Measurements from ENCODE around the gene MYO16.

Gene MYO16

GRCh38 chr13:109000207-109000606 is 370.8 kb downstream of the MYO16 start:
- Histone ChIP-seq H3K36me3 (no peaks in the 10 kb centered on the region), H3K27me3 (no peaks in the 10 kb centered on the region), H3K27ac (no peak overlapping the region), H3K4me3 (no peak overlapping the region), H3K9me3 (replicated peaks in 1 of 11) (no peaks in the 10 kb centered on the region), H4K20me1 (no peaks in the 10 kb centered on the region), H3K9ac (no peak overlapping the region), H3K4me1 (peaks cover 0 to 6% (median 0%) of the 10 kb centered on the region in 10 experiments; a peak in 1 of 20 replicates), H3K4me2 (no peak overlapping the region)
- TF ChIP-seq Cebpa-rat (IDR thresholded peaks at IDR 0.05) = no peak

- Histone ChIP-seq H3K36me3 (no peaks in the 10 kb centered on the region), H4K20me1 (no peaks in the 10 kb centered on the region), H3K9ac (no peak overlapping the region), H3K4me1 (peaks cover 0 to 6% (median 0%) of the 10 kb centered on the region in 10 experiments; a peak in 1 of 20 replicates), H3K9me3 (replicated peaks in 1 of 11) (no peaks in the 10 kb centered on the region), H3K4me2 (no peak overlapping the region), H3K4me3 (no peak overlapping the region), H3K27ac (no peak overlapping the region), H3K27me3 (no peaks in the 10 kb centered on the region)
- no peak for TF ChIP-seq Cebpa-rat (IDR thresholded peaks at IDR 0.05)
Measured at GRCh38 chr13:109002934-109003333, 373.5 kb downstream of the MYO16 start.

DNA sequence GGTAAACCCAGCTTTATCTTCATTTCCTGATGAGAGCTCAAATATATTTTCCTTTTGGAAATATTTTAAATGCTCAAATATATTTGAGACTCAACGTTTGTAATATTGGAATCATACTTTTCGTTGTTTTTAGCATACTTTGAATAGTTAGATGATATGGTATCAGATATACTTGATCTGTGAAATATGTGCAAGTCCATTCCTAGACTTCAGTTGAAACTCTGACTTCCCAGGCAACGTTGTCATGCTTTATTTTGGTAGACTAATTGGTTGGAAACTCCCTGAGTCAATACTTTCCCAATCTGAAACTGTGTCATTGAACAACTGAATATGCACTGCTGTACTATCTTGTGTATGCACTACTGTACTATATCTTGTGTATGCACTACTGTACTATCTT is 378.5 kb downstream of the MYO16 start:
- TF ChIP-seq Cebpa-rat (IDR thresholded peaks at IDR 0.05) = no peak
- no peaks in the 10 kb centered on the region for H4K20me1 ChIP-seq
- no peaks in the 10 kb centered on the region for H3K9me3 ChIP-seq (replicated peaks in 1 of 11)
- no peak overlapping the region for H3K27ac ChIP-seq
- H3K4me2 ChIP-seq = no peak overlapping the region
- no peaks in the 10 kb centered on the region for H3K27me3 ChIP-seq
- no peak overlapping the region for H3K4me3 ChIP-seq
- H3K36me3 ChIP-seq = no peaks in the 10 kb centered on the region
- no peak overlapping the region for H3K9ac ChIP-seq
- H3K4me1 ChIP-seq = no peaks in the 10 kb centered on the region

- H3K9ac ChIP-seq = no peak overlapping the region
- no peaks in the 10 kb centered on the region for H3K9me3 ChIP-seq (replicated peaks in 1 of 11)
- H3K27ac ChIP-seq = no peak overlapping the region
- no peak for TF ChIP-seq Cebpa-rat (IDR thresholded peaks at IDR 0.05)
- H3K4me1 ChIP-seq = no peaks in the 10 kb centered on the region
- H3K36me3 ChIP-seq = no peaks in the 10 kb centered on the region
- H3K4me3 ChIP-seq = no peak overlapping the region
- no peak overlapping the region for H3K4me2 ChIP-seq
- H4K20me1 ChIP-seq = no peaks in the 10 kb centered on the region
- no peaks in the 10 kb centered on the region for H3K27me3 ChIP-seq
Measured at GRCh38 chr13:109009756-109010155, 380.3 kb downstream of the MYO16 start.

GRCh38 chr13:109010912-109011311 is 381.5 kb downstream of the MYO16 start:
- Histone ChIP-seq H4K20me1 (no peaks in the 10 kb centered on the region), H3K4me1 (no peaks in the 10 kb centered on the region), H3K9me3 (replicated peaks in 1 of 11) (no peaks in the 10 kb centered on the region), H3K27me3 (no peaks in the 10 kb centered on the region), H3K9ac (no peak overlapping the region), H3K36me3 (no peaks in the 10 kb centered on the region), H3K4me3 (no peak overlapping the region), H3K4me2 (no peak overlapping the region), H3K27ac (no peak overlapping the region)
- no peak for TF ChIP-seq Cebpa-rat (IDR thresholded peaks at IDR 0.05)

- H4K20me1 ChIP-seq = no peaks in the 10 kb centered on the region
- no peak overlapping the region for H3K27ac ChIP-seq
- H3K9me3 ChIP-seq (replicated peaks in 1 of 11) = peaks cover 0 to 7% (median 0%) of the 10 kb centered on the region in 11 experiments; a peak in 2 of 22 replicates
- no peaks in the 10 kb centered on the region for H3K4me1 ChIP-seq
- no peak overlapping the region for H3K4me3 ChIP-seq
- H3K4me2 ChIP-seq = no peak overlapping the region
- no peak for TF ChIP-seq Cebpa-rat (IDR thresholded peaks at IDR 0.05)
- no peaks in the 10 kb centered on the region for H3K27me3 ChIP-seq
- H3K9ac ChIP-seq = no peak overlapping the region
- H3K36me3 ChIP-seq = no peaks in the 10 kb centered on the region
Measured at GRCh38 chr13:109012115-109012514, 382.7 kb downstream of the MYO16 start.

- no peak for TF ChIP-seq Cebpa-rat (IDR thresholded peaks at IDR 0.05)
Measured at GRCh38 chr13:109021558-109021957, 392.1 kb downstream of the MYO16 start.

DNA sequence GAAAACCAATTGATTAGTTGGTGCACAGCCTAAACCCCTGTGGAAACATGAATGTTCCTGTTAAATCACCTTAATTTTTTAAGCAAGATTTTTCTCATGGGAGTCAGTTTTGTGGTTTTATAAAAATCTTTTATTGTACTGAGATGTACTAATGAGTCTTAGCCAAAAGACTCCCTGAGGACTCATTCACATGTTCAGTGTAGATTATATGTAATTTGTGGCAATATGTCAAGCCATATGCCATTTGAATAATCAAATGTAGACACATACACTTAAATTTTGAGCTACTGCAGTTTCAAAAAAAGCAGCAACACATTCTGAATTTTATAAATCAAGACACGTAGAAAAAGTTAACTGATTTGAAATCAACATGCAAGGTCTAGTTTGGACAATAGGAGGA is 395.2 kb downstream of the MYO16 start:
- TF ChIP-seq Cebpa-rat (IDR thresholded peaks at IDR 0.05) = no peak

More at GRCh38 chr13:109021558-109021957, 392.1 kb downstream of the MYO16 start:
- H3K4me3 ChIP-seq = no peak overlapping the region
- no peaks in the 10 kb centered on the region for H3K4me1 ChIP-seq
- peaks cover 7 to 16% (median 9%) of the 10 kb centered on the region in 11 experiments; a peak in 12 of 22 replicates for H3K9me3 ChIP-seq (replicated peaks in 1 of 11)
- H4K20me1 ChIP-seq = no peaks in the 10 kb centered on the region
- no peak overlapping the region for H3K4me2 ChIP-seq
- no peaks in the 10 kb centered on the region for H3K27me3 ChIP-seq
- H3K9ac ChIP-seq = no peak overlapping the region
- H3K36me3 ChIP-seq = no peaks in the 10 kb centered on the region
- no peak overlapping the region for H3K27ac ChIP-seq

GRCh38 chr13:109026266-109026665 is 396.9 kb downstream of the MYO16 start:
- Histone ChIP-seq H4K20me1 (no peaks in the 10 kb centered on the region), H3K9ac (no peak overlapping the region), H3K4me3 (no peak overlapping the region), H3K4me1 (no peaks in the 10 kb centered on the region), H3K27ac (no peak overlapping the region), H3K4me2 (no peak overlapping the region), H3K27me3 (no peaks in the 10 kb centered on the region), H3K36me3 (no peaks in the 10 kb centered on the region), H3K9me3 (replicated peaks in 1 of 11) (no peaks in the 10 kb centered on the region)
- no peak for TF ChIP-seq Cebpa-rat (IDR thresholded peaks at IDR 0.05)

More for the DNA sequence above, 395.2 kb downstream of the MYO16 start:
- H3K4me3 ChIP-seq = no peak overlapping the region
- H3K9ac ChIP-seq = no peak overlapping the region
- no peak overlapping the region for H3K4me2 ChIP-seq
- H3K27me3 ChIP-seq = no peaks in the 10 kb centered on the region
- no peaks in the 10 kb centered on the region for H3K4me1 ChIP-seq
- no peaks in the 10 kb centered on the region for H3K36me3 ChIP-seq
- no peak overlapping the region for H3K27ac ChIP-seq
- no peaks in the 10 kb centered on the region for H4K20me1 ChIP-seq
- H3K9me3 ChIP-seq (replicated peaks in 1 of 11) = no peaks in the 10 kb centered on the region

DNA sequence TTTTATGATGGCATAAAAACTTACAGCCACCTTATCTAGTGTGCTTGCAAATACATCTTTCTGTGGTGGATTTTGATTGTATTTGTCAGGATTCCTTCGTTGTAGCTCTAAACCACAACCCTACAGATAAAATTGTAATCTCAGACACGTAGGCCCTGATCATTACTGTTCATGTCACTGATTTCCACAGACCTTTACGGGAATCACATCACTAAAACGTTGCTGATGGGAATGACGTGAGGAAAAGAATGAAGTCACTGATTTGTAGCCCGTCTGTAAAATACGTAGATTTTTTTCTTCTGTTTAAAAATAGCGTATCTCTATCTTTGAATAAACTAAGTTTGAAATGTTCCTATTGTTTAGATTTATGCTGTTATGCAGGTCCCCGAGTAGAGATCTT is 399.2 kb downstream of the MYO16 start:
- Histone ChIP-seq H3K4me2 (no peak overlapping the region), H3K36me3 (no peaks in the 10 kb centered on the region), H4K20me1 (no peaks in the 10 kb centered on the region), H3K4me3 (no peak overlapping the region), H3K9ac (no peak overlapping the region), H3K4me1 (no peaks in the 10 kb centered on the region), H3K27me3 (no peaks in the 10 kb centered on the region), H3K27ac (no peak overlapping the region), H3K9me3 (replicated peaks in 1 of 11) (peaks cover 0 to 2% (median 0%) of the 10 kb centered on the region in 11 experiments; a peak in 1 of 22 replicates)
- TF ChIP-seq Cebpa-rat (IDR thresholded peaks at IDR 0.05) = no peak

Measured in BLaER1 treated with 17β-estradiol and CSF1 and Interleukin-3, amounts not matched to agents 10 nM and 100 nM (cell line).